HTR-8/SVneo (cell line): ENCODE measurements around the gene FOXP1.

Source experiments
- DNase-seq: peaks from one replicate; pipeline ENCODE4 v3.0.0; 2011; ENCODE audit warnings: low spot score, mixed read lengths; ENCODE audit not compliant: insufficient read length
- FAIRE-seq: peaks from 2 replicates; lab custom pipeline; 2011; peaks lifted over from hg19 to GRCh38; lab: Jason Lieb, UNC

The FOXP1 gene

DNA sequence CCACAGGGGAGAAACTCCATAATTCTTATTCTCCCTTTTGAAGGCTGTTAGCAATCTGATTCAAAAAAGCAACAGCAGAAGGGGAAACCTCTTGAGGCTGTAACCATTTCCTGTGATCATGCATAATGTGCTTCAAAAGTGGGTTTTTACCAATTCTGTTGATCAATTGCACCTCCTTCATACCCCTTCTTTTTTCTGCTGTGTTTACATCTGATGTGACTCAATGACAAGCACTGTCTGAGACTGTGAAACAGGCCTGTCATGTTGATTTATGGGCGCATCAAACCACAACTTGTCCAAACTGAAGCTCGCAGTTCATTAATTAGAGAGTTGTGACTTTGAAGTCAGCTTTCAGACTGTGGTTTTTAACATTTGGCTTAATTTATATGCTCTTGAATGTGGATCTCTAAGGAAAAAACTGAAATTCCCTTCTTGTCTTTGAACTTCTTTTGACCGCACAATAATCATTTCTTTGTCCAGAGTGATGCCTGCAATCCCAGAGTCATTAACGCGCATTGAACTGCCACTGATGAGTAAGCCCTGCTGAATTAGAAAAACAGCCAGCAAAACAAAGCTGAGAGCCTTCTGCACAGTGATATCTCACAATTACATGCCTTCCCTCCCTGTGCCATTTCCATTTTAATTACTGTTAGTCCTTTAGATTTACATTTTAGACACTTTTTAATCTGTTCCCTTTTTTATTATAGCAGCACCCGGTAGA lies 532.8 kb downstream of the FOXP1 start:
- DNase-seq (no peak), FAIRE-seq (no peak)

GRCh38 chr3:71050166-71050537 lies 533.4 kb downstream of the FOXP1 start:
- FAIRE-seq = no peak

GRCh38 chr3:71048948-71049347 lies 534.6 kb downstream of the FOXP1 start:
- DNase-seq (no peak), FAIRE-seq (no peak)

More at GRCh38 chr3:71050166-71050537, 533.4 kb downstream of the FOXP1 start:
- no peak for DNase-seq

- DNase-seq = no peak
- FAIRE-seq = no peak
Observed at GRCh38 chr3:71047616-71048531, 535.7 kb downstream of the FOXP1 start.

DNA sequence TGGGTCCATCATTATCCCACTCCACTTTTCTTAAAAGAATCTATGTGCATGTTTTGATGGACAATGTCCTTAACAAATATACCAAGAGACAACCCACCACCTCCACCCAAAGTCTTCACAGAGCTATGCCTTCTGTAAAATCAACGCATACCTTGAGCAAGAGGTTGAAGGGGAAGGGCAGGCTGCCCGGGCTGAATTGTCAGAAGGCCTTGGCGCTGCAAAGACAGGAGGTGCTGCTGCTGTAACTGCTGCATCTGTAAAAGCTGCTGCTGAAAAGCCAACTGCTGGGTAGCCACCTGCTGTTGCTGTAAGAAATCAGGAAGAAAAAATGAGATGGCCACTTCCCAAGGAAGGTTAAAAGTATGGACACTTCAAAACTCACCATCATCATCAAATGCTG lies 536.7 kb downstream of the FOXP1 start:
- FAIRE-seq (no peak), DNase-seq (no peak)

DNA sequence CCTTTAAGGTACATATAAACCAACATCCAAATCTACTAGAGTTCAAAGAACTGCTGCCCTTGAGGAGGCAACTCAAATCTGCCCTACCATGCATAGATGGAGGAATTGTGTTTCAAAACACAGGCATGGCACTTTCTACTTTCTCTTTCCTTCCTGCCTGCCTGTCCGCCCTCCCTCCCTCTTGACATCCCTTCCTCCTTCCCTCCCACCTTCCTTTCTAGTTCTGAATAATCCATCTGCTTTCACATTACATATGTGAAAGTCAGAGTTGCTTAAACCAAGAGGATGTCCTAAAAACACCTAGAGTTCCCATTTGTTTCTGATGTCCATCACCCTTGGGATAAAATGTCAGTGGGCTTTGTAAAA lies 537.6 kb downstream of the FOXP1 start:
- no peak for FAIRE-seq
- DNase-seq = no peak

DNA sequence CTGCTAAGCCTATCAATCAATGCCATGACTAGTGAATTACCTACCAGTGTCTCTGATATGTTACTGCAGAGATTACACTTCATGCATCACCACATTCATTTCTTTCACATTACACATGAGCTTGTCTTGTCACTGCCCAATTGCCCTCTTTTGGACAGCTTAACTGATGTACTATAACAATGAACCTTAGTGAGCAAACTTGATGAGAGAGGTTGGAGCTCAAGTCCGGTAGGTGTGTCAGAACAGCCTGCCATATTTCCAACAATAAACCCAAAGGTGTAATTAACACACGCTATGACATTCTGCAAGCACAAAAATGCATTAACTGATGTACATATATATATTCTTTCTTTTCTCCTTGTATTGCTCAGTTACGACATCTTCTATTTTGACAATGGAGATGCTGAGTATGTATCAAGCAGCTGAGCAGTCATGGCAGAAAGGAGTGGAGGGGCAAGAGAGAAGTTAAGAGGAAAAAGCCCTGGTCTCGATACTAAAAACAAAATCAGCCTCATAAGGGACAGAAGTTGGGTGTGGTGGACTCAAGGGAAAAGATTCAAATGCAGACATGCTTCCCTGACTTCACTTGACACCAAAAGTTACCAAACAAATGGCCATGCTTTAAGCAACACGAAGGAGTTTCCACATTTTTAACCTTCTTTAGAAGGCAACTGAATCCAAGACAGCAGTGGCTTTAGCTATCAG lies 538.2 kb downstream of the FOXP1 start:
- no peak for DNase-seq
- no peak for FAIRE-seq

GRCh38 chr3:71042759-71043158 lies 540.8 kb downstream of the FOXP1 start:
- FAIRE-seq (no peak), DNase-seq (no peak)

GRCh38 chr3:71041371-71041770 lies 542.2 kb downstream of the FOXP1 start:
- DNase-seq = no peak
- no peak for FAIRE-seq

DNA sequence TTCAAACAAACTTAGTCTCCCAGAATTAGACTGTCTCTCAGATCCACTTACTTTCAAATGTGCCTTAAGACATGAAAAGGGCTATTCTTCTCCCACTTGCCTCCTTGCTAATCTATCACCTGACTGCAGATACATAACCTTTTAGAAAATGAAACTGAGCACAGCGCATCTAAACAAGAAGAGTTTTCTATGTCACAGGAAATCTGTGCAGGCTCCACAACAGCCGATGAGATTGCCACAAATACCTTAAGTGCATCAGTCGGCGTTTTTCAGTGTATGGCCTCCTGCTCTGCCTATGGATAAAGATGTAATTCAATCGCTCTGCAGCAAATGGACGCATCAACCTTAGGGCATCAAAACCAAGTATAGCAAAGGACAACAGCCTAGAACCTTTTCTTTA lies 544.2 kb downstream of the FOXP1 start:
- DNase-seq = no peak
- FAIRE-seq = no peak

DNA sequence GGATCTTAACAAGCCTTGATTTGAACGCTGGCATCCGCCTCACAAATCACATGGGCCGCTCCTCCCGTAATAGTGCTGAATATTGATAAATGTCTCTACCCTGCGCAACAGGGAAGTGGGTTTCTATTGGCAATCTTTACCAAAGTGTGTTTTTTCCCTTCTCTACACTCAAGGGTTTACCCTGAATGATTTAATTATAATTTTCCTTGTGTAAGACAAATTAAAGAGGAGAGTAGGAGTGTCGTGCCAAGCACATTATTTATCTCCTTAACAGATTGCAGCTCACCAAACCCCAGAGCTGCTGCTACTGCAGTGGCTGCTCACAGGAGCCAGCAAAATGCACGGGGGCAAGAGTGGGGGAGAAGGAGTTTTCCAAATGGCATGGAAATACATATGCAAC lies 545.8 kb downstream of the FOXP1 start:
- DNase-seq = no peak
- no peak for FAIRE-seq

- FAIRE-seq (no peak), DNase-seq (no peak)
Observed at GRCh38 chr3:71035886-71036285, 547.6 kb downstream of the FOXP1 start.

GRCh38 chr3:71035314-71035713 lies 548.2 kb downstream of the FOXP1 start:
- DNase-seq (no peak), FAIRE-seq (no peak)

GRCh38 chr3:71033681-71034220 lies 549.8 kb downstream of the FOXP1 start:
- no peak for DNase-seq
- no peak for FAIRE-seq

- DNase-seq = no peak
- FAIRE-seq = no peak
Observed at GRCh38 chr3:71031914-71032521, 551.5 kb downstream of the FOXP1 start.

DNA sequence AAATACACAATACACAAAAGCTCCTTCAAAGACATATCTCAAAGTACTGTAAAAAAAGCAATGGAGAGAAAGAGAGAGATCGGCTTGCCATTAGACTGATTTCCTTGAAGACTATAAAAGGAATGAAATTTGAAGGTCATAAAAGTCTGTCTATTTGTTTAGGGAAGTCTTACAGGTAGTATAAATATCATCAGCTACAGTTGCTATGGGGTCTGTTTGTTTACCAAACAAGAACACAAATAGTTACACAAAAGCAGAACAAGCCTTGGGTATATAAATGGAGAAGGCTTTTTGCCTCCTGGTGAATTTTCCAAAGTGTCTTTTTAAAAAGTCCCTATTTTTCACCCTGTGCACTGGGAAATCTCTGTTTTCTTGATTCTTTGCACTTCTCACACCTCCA lies 552.3 kb downstream of the FOXP1 start:
- DNase-seq (no peak), FAIRE-seq (no peak)

DNA sequence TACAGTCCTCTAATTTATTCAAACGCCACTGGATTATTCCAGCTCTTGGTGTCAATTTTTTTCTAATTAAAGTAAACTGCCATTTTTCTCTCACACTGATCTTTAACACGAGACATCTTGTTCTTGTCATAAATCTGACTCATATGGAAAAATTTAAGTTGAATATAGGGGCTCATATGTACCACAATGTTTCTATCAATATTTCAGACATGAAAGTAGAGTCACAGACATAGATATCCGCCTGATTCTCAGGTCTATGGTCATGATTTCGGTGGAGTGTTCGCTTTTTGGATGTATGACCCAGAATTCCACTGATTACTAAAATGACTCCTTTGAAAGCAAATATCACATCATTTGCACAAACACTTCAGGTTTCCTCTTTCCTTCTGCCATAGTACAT lies 552.8 kb downstream of the FOXP1 start:
- DNase-seq = no peak
- no peak for FAIRE-seq

DNA sequence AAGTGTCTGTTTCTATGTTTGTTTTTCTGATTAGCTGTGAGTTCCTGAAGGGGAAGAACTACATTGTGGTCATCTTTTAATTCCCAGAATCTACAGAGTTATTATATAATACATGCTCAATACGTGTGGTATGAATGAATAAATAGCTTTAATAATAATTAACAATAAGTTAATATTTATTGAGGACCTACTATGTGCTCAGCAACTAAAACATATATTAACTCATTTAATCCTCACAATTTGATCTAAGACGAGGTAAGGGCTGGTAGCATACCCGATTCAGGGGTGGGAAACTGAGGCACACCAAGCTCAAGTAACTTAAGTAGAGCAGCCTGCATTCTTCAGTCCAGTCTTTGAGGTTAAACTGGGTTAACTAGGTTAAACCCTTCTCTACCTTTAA lies 553.8 kb downstream of the FOXP1 start:
- DNase-seq (no peak), FAIRE-seq (no peak)

DNA sequence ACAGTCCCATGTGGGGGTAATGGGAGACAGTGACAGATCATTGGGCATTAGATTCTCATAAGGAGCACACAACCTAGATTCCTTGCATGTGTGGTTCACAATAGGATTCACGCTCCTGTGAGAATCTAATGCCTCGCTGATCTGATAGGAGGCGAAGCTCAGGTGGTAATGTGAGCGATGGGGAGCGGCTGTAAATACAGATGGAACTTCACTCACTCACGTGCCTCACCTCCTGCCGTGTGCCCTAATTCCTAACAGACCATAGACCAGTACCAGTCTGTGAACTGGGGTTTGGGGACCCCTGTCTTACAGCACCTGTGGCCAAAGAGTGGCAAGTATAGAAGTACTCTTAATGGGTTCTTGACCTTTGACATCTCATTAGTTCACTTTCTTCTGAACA lies 554.7 kb downstream of the FOXP1 start:
- FAIRE-seq (no peak), DNase-seq (no peak)

DNA sequence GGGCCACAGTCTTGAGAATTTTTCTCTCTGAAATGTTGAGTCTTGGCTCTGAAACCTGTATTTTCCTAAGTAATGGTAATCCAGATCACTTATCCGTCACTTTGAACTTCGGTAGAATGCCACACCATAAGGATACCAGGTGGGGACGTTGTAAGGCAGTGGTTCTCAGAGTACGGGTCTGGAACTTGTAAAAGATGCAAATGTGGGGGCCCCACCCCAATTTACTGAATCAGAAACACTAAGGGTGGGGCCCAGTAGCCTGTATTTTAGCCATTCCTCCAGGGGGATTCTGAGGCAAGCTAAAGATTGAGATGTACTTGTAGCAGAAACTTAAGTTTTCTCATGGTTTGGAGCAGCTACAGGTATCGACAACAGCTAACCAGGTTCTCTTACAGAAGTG lies 555.3 kb downstream of the FOXP1 start:
- DNase-seq (no peak), FAIRE-seq (no peak)
